ENCODE data around the gene BAG3.

DNA sequence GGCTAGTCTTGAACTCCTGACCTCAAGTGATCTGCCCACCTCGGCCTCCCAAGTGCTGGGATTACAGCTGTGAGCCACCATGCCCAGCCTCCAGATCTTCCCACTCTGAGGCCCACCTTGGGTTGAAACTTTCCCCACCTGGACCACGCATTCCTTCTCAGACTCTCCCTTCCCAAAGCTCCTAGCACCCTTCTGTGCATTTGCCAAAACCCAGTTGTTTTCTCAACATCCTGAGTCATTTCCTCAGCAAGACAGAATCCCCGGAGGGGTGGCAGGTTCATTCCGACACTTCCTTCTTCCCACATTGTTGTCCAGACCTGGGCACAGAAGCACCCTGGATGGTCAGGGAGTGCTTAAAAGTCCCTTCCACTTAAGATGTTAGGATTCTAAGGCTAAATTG is 28.9 kb downstream of the BAG3 start:
- TF ChIP-seq POLR2A (IDR thresholded peaks at IDR 0.05; ENCODE audit: extremely low read depth, insufficient read length) (no peak), MYC (IDR thresholded peaks at IDR 0.05; ENCODE audit: low read depth, low read length) (no peak)
- TF ChIP-seq, protein P1, sequence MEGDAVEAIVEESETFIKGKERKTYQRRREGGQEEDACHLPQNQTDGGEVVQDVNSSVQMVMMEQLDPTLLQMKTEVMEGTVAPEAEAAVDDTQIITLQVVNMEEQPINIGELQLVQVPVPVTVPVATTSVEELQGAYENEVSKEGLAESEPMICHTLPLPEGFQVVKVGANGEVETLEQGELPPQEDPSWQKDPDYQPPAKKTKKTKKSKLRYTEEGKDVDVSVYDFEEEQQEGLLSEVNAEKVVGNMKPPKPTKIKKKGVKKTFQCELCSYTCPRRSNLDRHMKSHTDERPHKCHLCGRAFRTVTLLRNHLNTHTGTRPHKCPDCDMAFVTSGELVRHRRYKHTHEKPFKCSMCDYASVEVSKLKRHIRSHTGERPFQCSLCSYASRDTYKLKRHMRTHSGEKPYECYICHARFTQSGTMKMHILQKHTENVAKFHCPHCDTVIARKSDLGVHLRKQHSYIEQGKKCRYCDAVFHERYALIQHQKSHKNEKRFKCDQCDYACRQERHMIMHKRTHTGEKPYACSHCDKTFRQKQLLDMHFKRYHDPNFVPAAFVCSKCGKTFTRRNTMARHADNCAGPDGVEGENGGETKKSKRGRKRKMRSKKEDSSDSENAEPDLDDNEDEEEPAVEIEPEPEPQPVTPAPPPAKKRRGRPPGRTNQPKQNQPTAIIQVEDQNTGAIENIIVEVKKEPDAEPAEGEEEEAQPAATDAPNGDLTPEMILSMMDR (IDR thresholded peaks at IDR 0.05; ENCODE audit: low read depth, low read length) = no peak
- TF ChIP-seq, protein P2, sequence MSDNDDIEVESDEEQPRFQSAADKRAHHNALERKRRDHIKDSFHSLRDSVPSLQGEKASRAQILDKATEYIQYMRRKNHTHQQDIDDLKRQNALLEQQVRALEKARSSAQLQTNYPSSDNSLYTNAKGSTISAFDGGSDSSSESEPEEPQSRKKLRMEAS (IDR thresholded peaks at IDR 0.05; ENCODE audit: low read depth, low read length) = no peak

Data from NB4 (cell line).